ENCODE data around the gene KIAA1614.

Gene KIAA1614

GRCh38 chr1:180912801-180913565, at the start of gene KIAA1614:
TSS of gene KIAA1614 (plus strand) at chr1:180912897. CDS start at chr1:180913244, 347 bp downstream.
- DNase-seq (ENCODE audit: low read depth, low spot score): no peak

GRCh38 chr1:180863158-180863775, 49.4 kb upstream of the KIAA1614 start:
- DNase-seq (ENCODE audit: low read depth, low spot score): peak; percentile 2

GRCh38 chr1:180881806-180882509, 30.7 kb upstream of the KIAA1614 start:
- DNase-seq (ENCODE audit: low read depth, low spot score): no peak

- no peak for DNase-seq (ENCODE audit: low read depth, low spot score)
Measured at GRCh38 chr1:180884588-180885300, 28.0 kb upstream of the KIAA1614 start.

- no peak for DNase-seq (ENCODE audit: low read depth, low spot score)
Measured at GRCh38 chr1:180886338-180886737, 26.4 kb upstream of the KIAA1614 start.

- DNase-seq (ENCODE audit: low read depth, low spot score): no peak
Measured at GRCh38 chr1:180887841-180888240, 24.9 kb upstream of the KIAA1614 start.

- no peak for DNase-seq (ENCODE audit: low read depth, low spot score)
Measured at GRCh38 chr1:180888870-180889269, 23.8 kb upstream of the KIAA1614 start.

- DNase-seq (ENCODE audit: low read depth, low spot score): no peak
Measured at GRCh38 chr1:180889325-180889724, 23.4 kb upstream of the KIAA1614 start.

GRCh38 chr1:180892272-180892671, 20.4 kb upstream of the KIAA1614 start:
- DNase-seq (ENCODE audit: low read depth, low spot score): no peak

- no peak for DNase-seq (ENCODE audit: low read depth, low spot score)
Measured at GRCh38 chr1:180892675-180893074, 20.0 kb upstream of the KIAA1614 start.

- no peak for DNase-seq (ENCODE audit: low read depth, low spot score)
Measured at GRCh38 chr1:180893614-180894013, 19.1 kb upstream of the KIAA1614 start.

GRCh38 chr1:180896161-180896560, 16.5 kb upstream of the KIAA1614 start:
- DNase-seq (ENCODE audit: low read depth, low spot score): no peak

- no peak for DNase-seq (ENCODE audit: low read depth, low spot score)
Measured at GRCh38 chr1:180898441-180899219, 14.1 kb upstream of the KIAA1614 start.

- DNase-seq (ENCODE audit: low read depth, low spot score): no peak
Measured at GRCh38 chr1:180899262-180899661, 13.4 kb upstream of the KIAA1614 start.

- DNase-seq (ENCODE audit: low read depth, low spot score): no peak
Measured at GRCh38 chr1:180901076-180901990, 11.4 kb upstream of the KIAA1614 start.

- no peak for DNase-seq (ENCODE audit: low read depth, low spot score)
Measured at GRCh38 chr1:180902541-180902940, 10.2 kb upstream of the KIAA1614 start.

GRCh38 chr1:180905927-180906326, 6.8 kb upstream of the KIAA1614 start:
- no peak for DNase-seq (ENCODE audit: low read depth, low spot score)

GRCh38 chr1:180906511-180906910, 6.2 kb upstream of the KIAA1614 start:
- no peak for DNase-seq (ENCODE audit: low read depth, low spot score)

- no peak for DNase-seq (ENCODE audit: low read depth, low spot score)
Measured at GRCh38 chr1:180907313-180908055, 5.2 kb upstream of the KIAA1614 start.

Measured in activated CD4-positive, CD25-positive, alpha-beta regulatory T cell treated with anti-CD3 and anti-CD28 coated beads, Interleukin-2, amount 50 U/mL, for 16 hours (primary cell).